Measurements from ENCODE around the gene DDX50. TPM values are rescaled to one million over a fixed set of nuclear protein-coding genes. Genes with fewer than 3 reads are reported as not detected.
"Not testable (repeated sequence)": the region's sequence is repeated elsewhere in the genome, so short reads cannot be mapped to it uniquely, and the experiment has no call there.

Gene DDX50
- polyA plus RNA-seq, 5 donors: 52.2 to 70.8 (median 61.6) TPM

GRCh38 chr10:68899186-68899745 is 1.8 kb upstream of the DDX50 start:
- DNase-seq: no peak

GRCh38 chr10:68900427-68901104 is 549 bp upstream of the DDX50 start:
- DNase-seq: no peak

DNA sequence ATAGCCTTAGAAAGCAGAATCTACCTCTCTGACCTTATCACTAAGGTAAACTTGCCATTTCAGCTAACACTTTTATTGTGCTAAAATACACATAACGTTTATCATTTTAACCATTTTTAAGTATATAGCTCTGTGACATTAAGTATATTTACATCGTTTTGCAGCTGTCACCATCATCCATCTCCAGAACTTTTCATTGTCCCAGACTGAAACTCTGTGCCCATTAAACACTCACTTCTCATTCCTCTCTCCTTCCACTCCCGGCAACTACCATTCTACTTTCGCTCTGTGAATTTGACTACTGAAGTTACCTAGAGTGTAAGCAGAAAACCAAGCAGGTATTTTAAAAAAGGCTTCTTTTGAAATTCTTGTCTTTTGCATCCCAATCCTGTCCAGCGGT is 1.3 kb downstream of the DDX50 start:
- DNase-seq: no peak

GRCh38 chr10:68924593-68924992 is 23.5 kb downstream of the DDX50 start:
- DNase-seq: no peak

GRCh38 chr10:68925489-68925888 is 24.4 kb downstream of the DDX50 start:
- no peak for DNase-seq

- not testable (repeated sequence) for DNase-seq
These were observed 28.0 kb downstream of the DDX50 start for GRCh38 chr10:68929157-68929556.

DNA sequence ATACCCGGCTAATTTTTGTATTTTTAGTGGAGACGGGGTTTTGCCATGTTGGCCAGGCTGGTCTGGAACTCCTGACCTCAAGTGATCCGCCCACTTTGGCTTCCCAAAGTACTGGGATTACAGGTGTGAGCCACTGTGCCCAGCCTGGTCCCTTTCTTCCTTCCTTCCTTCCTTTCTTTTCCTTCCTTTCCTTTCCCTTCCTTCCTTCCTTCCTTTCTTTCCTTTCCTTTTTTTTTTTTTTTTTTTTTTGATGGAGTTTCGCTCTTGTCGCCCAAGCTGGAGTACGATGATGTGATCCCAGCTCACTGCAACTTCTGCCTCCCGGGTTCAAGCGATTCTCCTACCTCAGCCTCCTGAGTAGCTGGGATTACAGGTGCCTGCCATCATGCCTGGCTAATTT is 28.8 kb downstream of the DDX50 start:
- not testable (repeated sequence) for DNase-seq

- not testable (repeated sequence) for DNase-seq
These were observed 31.7 kb downstream of the DDX50 start for GRCh38 chr10:68932860-68933259.

GRCh38 chr10:68934994-68935393 is 33.9 kb downstream of the DDX50 start:
- DNase-seq: no peak

DNA sequence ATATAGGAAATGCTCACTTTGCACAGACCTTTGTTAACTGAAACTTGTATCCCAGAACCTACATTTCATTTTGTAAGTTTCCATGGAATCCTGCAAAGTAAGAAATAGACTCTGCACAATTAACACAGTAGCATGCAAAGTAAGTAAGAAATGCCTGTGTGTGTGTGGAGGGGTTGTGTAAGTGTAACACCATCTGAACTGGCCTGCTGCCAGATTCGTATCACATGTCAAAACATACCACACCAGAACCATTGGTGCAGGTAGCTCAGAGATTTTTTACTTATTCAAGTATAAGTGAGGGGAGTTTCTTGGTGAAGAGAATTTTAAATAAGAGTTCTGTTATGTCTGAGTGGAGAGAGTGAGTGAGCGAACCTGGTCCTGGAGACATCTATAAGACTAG is 37.0 kb downstream of the DDX50 start:
- no peak for DNase-seq

DNA sequence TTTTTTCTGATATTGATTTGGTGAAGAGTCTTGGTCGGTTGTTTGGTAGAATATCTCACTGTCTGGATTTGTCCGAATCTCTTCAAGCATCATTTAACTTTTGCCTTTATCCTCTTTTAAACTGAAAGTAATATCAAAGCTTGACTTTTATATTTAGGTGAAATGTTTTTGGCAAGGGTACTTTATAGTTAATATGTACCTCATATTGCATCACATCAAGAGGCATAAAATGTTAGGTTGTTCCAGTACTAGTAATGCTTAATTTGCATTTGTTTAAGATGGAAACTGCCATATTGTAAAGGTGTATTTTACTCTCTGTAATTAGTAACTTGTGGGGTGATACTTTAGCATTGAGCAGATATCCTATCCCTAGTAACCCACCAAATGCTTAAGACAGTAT is 37.8 kb downstream of the DDX50 start:
- DNase-seq: no peak

- not testable (repeated sequence) for DNase-seq
These were observed 39.8 kb downstream of the DDX50 start for GRCh38 chr10:68940917-68941316.

DNA sequence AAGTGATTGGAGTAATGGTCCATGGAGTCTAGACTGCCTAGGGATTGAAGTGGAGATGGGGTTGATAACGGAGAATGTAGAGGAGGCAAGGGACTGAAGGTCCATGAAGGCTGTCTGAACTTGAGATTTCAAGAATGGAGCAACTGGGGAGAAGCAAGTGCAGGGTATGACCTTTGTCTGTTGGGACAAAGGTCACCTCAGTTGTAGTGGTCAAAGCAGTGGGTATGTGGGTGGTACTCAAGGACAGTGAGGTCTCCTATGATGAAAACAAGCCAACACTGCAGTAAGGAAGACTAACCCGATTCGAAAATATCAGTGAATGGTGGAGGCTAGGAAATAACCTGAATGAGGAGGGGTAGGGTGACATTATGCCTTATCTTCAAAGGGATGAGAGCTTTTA is 49.5 kb downstream of the DDX50 start:
- DNase-seq: no peak

- no peak for DNase-seq
These were observed 53.8 kb downstream of the DDX50 start for GRCh38 chr10:68954904-68955303.

DNA sequence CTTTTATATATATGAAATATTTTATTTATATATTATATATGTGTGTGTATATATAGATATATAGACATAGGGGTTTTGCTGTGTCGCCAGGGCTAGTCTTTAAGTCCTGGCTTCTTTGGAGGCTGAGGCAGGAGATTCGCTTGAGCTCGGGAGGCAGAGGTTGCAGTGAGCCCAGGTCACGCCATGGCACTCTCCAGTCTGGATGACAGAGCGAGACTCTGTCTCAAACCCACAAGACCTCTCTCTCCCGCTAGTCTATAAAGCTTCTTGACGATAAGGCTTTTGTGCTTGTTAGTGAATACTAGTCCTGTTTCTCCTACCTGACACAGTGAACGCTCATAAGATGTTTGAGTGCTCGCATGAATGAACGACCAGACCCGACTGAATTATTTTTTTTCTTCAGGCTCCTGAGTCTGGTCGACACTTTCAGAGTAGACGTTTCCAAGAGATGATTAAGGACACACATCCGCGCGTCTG is 54.3 kb downstream of the DDX50 start:
- DNase-seq: no peak

- DNase-seq: peak; percentile 85 to 89
These were observed 54.9 kb downstream of the DDX50 start, which contains the start of gene DDX21 for GRCh38 chr10:68955832-68956532. TSS of gene DDX21 (plus strand) at chr10:68956170. CDS start at chr10:68956226, 56 bp downstream.

- DNase-seq: no peak
These were observed 56.1 kb downstream of the DDX50 start for GRCh38 chr10:68957284-68957615.

DNA sequence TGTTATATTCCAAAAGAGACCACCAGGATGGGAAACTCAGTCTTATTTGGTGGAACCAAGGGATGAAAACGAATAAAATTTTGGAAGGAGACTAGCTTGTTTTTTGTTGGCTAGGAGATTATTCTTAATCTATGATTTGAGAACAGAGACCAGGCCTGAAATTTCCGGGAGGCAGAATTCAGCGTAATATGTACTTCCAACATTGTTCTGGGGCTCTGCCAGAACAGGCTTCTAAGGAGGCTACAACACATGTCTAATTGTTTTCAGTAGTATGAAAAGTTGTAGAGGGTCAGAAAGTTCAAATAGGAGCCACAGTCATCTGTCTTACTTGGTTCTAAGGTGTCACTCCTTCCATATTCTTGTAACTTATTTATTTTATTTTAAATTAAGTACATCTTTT is 56.5 kb downstream of the DDX50 start:
- no peak for DNase-seq

DNA sequence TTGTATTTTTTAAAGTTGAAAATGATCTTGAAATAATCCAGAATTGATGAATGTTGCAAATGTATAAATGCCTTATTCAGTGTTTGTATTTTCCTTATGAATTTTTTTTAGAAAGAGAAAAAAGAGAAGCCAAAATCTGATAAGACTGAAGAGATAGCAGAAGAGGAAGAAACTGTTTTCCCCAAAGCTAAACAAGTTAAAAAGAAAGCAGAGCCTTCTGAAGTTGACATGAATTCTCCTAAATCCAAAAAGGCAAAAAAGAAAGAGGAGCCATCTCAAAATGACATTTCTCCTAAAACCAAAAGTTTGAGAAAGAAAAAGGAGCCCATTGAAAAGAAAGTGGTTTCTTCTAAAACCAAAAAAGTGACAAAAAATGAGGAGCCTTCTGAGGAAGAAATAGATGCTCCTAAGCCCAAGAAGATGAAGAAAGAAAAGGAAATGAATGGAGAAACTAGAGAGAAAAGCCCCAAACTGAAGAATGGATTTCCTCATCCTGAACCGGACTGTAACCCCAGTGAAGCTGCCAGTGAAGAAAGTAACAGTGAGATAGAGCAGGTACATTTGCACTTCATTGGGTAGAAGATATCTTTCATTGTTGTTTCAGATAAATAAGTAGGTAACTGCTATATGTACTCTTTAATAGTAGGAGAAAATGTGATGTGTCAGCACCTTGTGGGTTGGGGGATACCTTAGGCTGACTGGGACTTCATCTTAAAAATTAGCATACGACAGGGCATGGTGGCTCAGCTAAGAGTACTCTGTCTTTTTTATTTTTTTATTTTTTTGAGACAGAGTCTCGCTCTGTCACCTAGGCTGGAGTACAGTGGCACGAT is 58.8 kb downstream of the DDX50 start:
- no peak for DNase-seq

- DNase-seq: no peak
These were observed 62.0 kb downstream of the DDX50 start for GRCh38 chr10:68963151-68963550.

DNA sequence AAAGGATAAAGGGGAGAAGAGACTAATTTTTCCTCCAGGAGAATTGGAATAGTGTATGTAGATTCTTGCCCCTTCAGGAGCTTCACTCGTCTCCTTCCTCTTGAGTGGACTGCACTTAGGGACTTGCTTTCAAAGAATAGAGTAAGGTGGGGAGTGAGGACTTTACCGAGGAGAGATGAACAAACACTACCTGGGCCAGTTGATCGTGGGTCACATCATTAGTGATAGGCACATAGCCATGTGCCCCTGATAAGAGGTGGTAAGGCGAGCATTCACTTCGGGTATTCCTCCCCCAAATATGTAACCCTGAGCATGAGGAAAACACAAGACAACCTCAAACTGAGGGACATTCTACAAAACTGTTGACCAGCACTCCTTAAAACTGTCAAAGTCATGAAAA is 72.9 kb downstream of the DDX50 start:
- no peak for DNase-seq

- DNase-seq: not testable (repeated sequence)
These were observed 74.9 kb downstream of the DDX50 start for GRCh38 chr10:68975936-68976473.
